Activated T-helper 1 cell treated with anti-CD3 and anti-CD28 coated beads, Interleukin-2, amount 50 U/mL, for 16 hours (primary cell): Measurements from ENCODE around the gene ULK4.
"Not testable (repeated sequence)": the region's sequence is repeated elsewhere in the genome, so short reads cannot be mapped to it uniquely, and the experiment has no call there.

Experiments used
- DNase-seq, 2 donors: peaks; one replicate each; pipeline ENCODE4 v3.0.0-alpha.2; 2020; ENCODE audit warnings: low read depth in 1 of 2, low spot score in 1 of 2

ULK4 gene

GRCh38 chr3:41650406-41650805 is 311.5 kb downstream of the ULK4 start:
- no peak for DNase-seq

DNA sequence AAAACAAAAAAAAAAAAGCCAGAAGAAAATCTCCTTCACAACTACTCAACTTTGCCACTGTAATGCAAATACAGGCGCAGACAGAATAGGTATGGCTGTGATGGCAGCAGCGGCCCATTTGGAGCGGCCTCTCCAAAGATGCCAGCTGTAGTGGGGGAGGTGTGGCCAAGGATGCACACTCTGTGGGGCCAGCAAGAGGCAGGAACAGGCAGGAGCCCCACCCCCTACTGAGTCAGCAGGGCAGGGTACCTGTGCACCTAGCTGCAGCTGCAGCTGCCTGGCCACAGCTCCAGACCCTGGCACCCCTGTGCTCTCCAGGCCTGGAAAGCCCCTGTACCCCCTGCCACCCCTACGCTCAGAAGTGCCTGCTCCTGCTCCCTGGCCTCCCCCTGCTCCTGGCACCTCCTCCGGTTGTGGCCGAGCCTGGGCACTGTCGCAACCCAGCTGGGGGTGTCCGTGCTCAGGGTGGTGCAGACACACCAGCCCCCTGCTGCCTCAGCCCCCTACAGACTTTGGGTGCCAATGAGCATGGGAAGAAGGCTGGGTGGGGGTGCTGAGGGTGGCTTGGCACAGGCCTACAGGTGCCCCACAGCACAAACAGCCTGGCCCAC is 312.7 kb downstream of the ULK4 start:
- no peak for DNase-seq

DNA sequence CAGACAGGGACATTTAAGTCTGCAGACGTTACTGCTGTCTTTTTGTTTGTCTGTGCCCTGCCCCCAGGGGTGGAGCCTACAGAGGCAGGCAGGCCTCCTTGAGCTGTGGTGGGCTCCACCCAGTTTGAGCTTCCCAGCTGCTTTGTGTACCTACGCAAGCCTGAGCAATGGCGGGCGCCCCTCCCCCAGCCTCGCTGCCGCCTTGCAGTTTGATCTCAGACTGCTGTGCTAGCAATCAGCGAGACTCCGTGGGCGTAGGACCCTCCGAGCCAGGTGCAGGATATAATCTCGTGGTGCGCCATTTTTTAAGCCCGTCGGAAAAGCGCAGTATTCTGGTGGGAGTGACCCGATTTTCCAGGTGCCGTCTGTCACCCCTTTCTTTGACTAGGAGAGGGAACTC is 314.2 kb downstream of the ULK4 start:
- DNase-seq: not testable (repeated sequence)

DNA sequence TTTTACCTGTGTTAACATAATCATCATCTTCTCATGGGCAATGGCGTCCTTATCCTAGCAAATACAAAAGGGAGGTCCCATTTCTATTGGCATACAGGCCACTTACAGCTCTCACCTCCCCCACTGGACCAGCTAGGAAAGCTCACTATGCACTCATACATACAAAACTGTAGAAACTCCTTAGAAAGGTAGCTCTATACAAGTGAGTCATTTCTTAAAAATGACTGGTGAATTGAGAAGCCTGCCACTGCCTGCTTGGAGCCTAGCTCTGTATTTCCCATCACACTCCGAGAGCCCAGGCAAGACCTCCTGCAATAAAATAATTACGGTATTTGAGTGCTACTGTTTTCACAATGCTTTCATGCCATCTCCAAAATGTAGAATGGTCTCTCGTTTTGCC is 321.8 kb downstream of the ULK4 start:
- no peak for DNase-seq

DNA sequence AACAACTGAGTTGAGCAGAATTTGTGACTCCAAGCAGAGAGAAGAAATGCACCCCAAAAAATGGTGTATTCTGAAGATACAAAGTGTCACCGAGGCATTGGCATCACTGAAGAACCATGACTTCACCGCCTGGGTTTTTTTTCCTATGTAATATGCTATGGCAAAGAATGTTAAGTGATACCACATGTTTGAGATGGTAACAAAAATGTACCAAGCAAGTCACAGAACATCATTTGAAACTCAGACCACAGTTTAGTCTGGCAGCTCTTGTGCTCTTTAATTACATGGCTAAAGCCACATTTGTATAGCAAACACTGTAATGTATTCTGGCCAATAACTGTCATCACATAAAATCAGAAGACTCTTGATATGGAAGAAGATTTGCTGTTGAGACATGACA is 323.5 kb downstream of the ULK4 start:
- no peak for DNase-seq

GRCh38 chr3:41632700-41633099 is 329.2 kb downstream of the ULK4 start:
- no peak for DNase-seq

GRCh38 chr3:41630708-41631107 is 331.2 kb downstream of the ULK4 start:
- no peak for DNase-seq

- no peak for DNase-seq
Observed at GRCh38 chr3:41629986-41630385, 331.9 kb downstream of the ULK4 start.

DNA sequence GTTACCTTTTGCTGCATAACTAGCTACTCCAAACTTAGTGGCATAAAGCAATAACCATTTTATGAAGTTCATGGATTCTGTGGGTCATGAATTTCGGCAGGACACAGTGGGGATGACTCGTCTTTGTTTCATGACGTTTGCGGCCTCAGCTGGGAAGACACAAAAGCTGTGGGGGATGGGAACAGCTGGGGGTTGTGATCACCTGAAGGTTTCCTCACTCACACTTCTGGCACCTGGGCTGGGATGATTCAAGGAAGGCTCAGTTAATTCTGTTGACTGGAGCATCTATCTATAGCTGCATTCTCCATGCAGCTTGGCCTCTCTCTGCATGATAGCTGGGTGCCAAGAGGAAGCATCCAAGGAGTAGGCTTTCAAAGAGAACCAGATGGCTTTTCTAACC is 332.8 kb downstream of the ULK4 start:
- DNase-seq: no peak

- DNase-seq: no peak
Observed at GRCh38 chr3:41627477-41628087, 334.3 kb downstream of the ULK4 start.

DNA sequence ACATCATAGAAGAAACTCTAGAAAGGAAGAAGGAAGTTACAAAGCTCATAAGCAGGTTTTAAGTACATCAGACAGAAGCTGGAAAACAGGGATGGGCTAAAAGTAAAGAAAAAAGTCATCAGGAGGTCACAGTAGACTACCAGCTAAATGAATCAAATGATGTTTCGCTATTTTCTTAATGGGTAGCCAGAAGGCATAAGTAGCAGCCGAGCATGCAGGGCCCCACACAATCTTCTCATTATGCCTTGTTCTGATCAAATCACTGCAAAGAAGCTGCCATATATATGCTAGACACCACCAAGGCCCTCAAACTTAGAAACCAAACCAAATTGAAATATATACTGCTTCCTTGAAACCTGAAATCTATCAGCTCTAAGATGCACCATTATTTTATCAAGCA is 349.1 kb downstream of the ULK4 start:
- no peak for DNase-seq

GRCh38 chr3:41611008-41611407 is 350.9 kb downstream of the ULK4 start:
- DNase-seq: no peak

- DNase-seq: no peak
Observed at GRCh38 chr3:41608347-41608746, 353.6 kb downstream of the ULK4 start.

DNA sequence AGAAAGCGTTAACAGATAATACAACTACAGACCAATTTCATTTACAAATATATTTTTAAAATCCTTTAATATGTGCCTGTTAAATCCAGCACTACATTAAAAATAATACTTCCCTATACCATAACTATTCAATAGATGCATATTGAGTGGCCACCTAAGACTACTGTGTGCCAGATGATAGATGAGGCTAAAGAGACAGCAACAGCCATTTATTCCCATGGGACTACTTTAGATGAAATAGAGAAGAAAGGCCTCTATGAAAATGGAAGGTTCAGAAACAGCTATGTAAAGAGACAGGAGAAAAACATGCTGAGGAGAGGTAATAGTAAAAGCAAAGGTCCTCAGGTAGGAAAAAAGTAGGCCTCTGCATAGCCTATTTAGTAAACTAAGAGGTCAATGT is 358.1 kb downstream of the ULK4 start:
- DNase-seq: no peak

GRCh38 chr3:41602121-41602520 is 359.8 kb downstream of the ULK4 start:
- DNase-seq: no peak

- DNase-seq: no peak
Observed at GRCh38 chr3:41601404-41601987, 360.4 kb downstream of the ULK4 start.

DNA sequence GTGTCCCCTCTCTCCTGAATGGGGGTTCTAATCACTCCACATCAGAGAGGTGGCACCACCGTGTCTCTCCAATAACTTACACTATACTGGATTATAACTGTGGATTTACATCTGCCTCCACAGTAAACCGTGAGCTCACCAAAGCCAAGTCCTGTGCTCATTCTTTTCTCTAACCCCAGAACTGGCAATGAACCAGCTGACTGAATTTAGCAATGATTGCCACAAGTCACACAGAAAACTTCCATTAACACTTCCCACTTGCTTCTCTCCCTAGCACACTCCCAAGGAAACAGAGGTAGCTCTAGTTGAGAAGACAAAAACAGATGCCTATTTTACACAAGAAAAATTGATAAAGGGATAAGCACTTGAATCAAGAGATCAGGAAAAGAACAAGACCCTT is 361.3 kb downstream of the ULK4 start:
- no peak for DNase-seq

DNA sequence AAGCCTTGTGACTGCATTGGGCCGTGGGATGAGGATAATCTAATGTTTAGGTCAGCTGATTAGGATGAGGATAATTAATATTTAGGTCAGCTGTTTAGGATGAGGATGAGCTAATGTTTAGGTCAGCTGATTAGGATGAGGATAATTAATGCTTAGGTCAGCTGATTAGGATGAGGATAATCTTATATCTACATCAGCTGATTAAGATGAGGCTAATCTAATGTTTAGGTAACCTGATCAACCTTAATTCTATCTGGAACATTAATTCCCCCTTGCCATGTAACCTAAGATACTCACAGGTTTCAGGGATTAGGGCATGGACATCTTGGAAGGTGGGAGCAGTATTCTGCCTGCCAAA is 362.8 kb downstream of the ULK4 start:
- no peak for DNase-seq

DNA sequence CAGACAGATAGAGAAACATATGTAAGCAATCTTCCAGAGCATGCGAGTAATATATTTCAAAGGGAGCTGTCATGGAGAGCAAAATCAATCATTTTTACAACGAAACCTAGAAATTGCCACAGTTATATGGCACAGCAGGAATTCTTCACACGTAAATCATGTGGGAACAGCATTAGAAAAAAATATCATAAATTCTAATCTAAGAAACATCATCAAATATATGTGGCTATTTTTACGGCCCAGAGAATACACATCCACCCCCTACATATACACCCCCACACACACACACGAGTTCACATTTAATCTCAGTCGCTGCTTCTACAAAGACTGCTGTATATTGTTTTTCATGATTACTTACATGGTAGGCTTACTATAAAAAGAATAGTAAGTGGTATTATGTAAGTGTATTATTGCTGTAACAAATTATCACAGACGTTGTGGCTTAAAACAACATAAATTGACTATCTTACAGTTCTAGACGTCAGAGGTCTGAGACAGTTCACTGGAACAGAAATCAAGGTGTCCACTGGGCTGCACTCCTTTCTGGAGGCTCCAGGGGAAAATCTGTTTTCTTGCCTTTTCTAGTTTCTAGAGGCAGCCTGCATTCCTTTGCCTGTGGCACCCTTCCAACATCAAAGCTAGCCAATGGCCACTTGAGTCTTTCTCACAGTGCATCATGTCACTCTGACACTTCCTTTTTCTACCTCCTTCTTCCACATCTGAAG is 363.3 kb downstream of the ULK4 start:
- no peak for DNase-seq

DNA sequence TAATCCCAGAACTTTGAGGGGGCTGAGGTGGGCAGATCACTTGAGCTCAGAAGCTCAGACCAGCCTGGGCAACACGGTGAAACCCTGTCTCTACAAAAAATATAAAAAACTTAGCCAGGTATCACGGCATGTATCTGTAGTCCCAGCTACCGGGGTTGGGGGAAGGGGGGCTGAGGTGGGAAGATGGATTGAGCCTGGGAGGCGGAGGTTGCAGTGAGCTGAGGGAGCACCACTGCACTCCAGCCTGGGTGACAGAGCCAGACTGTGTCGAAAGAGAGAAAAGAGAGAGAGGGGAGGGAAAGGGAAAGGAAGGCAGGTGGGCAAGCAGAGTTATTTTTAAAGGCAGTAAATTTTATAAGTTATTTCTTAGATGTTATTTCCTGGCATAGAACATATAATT is 368.1 kb downstream of the ULK4 start:
- no peak for DNase-seq

DNA sequence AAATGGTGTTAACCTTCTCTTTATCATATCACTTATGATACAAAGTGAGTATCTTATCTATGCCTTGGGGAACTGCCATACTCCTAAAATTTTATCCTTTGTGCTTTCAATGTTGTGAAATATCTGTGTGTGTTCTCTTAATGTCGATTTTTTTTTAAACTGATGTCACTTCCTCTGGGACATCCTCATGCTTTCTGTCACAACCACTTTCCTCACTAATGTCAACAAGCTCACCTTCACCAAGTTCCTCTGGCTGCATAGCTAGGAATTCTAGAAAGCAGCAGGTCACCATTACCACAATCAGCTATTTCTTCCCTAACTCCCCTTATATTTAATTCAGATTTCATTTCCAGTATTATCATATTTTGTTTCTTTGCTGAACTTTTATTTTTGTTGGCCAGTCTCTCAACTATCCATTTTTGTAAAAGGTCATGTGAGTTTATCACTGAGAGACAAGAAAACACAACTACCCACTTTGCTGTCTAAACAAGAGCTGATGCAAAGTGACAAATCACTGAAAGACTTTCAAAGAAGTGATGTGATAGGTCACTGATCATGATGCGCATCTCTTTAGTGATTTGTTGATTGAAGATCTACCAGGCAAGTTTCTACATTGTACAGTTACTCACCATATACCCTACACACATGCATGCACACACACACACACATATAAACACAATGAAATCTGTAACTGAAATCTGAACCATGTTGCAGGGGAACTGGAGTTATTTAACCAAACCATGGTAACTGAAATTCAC is 369.0 kb downstream of the ULK4 start:
- DNase-seq: no peak

DNA sequence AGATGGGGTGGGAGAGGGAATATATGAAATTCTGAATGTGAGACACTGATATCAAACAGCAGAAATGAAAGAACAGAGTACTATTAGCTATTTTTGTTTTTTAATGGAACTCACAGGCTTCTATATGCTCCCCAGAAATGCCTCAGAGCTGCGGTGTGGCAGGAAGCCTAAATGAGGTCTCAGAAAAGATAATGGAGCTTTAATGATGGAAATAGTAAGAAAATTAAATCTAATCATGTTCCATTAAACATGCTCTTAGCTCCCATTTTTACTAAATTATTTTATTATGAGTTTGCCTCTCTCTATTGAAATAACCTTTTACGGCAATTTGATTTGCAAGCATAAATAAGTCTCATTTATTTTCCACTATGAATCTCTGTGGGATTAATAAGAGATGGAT is 378.9 kb downstream of the ULK4 start:
- DNase-seq: no peak
